RWPE2 (cell line): ENCODE measurements around the gene UGT2B7.
"Not testable (repeated sequence)": the region's sequence is repeated elsewhere in the genome, so short reads cannot be mapped to it uniquely, and the experiment has no call there.

Source experiments
- ATAC-seq: fragments of 200-7000 bp; cut with Tn5 transposase; 3 replicates; pipeline ENCODE4 v1.9.1; 2021; ENCODE audit warnings: low read depth
- DNase-seq: peaks from one replicate; pipeline ENCODE4 v3.0.0-alpha.2; 2020; ENCODE audit warnings: low spot score
- H3K27ac ChIP-seq: fragments of 450-650 bp; 2 replicates; pipeline ENCODE4 v1.5.1; 2017; ENCODE audit warnings: mild to moderate bottlenecking; ENCODE audit not compliant: poor library complexity, severe bottlenecking
- H3K27me3 ChIP-seq: fragments of 250-450 bp; sonication (Bioruptor Pico); 2 replicates; pipeline ENCODE4 v1.5.1; 2021; ENCODE audit warnings: mild to moderate bottlenecking, moderate library complexity; ENCODE audit not compliant: insufficient read depth, poor library complexity, severe bottlenecking
- H3K36me3 ChIP-seq: fragments of 250-450 bp; sonication (Bioruptor Pico); 2 replicates; pipeline ENCODE4 v1.5.1; 2020; ENCODE audit warnings: low read depth, mild to moderate bottlenecking, moderate library complexity
- H3K4me1 ChIP-seq: fragments of 250-450 bp; sonication (Bioruptor Pico); 2 replicates; pipeline ENCODE4 v1.5.1; 2021; ENCODE audit warnings: mild to moderate bottlenecking, moderate library complexity; ENCODE audit not compliant: insufficient read depth, poor library complexity, severe bottlenecking
- H3K4me3 ChIP-seq: fragments of 250-450 bp; sonication (Bioruptor Pico); 2 replicates; pipeline ENCODE4 v1.5.1; 2021; ENCODE audit warnings: mild to moderate bottlenecking, moderate library complexity; ENCODE audit not compliant: severe bottlenecking
- H3K9me3 ChIP-seq: fragments of 250-450 bp; sonication (Bioruptor Pico); 2 replicates; pipeline ENCODE4 v1.5.1; 2021; ENCODE audit warnings: mild to moderate bottlenecking, moderate library complexity; ENCODE audit not compliant: severe bottlenecking
- TF ChIP-seq, protein P1 (sequence below): fragments of 450-650 bp; IDR thresholded peaks from one replicate; pipeline ENCODE4 v1.5.1; 2017; ENCODE audit warnings: mild to moderate bottlenecking, moderate library complexity; ENCODE audit not compliant: poor library complexity, severe bottlenecking

UGT2B7 gene

GRCh38 chr4:69104719-69105275, 8.5 kb downstream of the UGT2B7 start:
- no peaks in the 10 kb centered on the region for H3K27me3 ChIP-seq
- ATAC-seq: peak; percentile 23; the same call in 1 of the 3 replicates
- TF ChIP-seq, protein P1, sequence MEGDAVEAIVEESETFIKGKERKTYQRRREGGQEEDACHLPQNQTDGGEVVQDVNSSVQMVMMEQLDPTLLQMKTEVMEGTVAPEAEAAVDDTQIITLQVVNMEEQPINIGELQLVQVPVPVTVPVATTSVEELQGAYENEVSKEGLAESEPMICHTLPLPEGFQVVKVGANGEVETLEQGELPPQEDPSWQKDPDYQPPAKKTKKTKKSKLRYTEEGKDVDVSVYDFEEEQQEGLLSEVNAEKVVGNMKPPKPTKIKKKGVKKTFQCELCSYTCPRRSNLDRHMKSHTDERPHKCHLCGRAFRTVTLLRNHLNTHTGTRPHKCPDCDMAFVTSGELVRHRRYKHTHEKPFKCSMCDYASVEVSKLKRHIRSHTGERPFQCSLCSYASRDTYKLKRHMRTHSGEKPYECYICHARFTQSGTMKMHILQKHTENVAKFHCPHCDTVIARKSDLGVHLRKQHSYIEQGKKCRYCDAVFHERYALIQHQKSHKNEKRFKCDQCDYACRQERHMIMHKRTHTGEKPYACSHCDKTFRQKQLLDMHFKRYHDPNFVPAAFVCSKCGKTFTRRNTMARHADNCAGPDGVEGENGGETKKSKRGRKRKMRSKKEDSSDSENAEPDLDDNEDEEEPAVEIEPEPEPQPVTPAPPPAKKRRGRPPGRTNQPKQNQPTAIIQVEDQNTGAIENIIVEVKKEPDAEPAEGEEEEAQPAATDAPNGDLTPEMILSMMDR: no peak
- no peaks in the 10 kb centered on the region for H3K4me1 ChIP-seq
- no peaks in the 10 kb centered on the region for H3K9me3 ChIP-seq
- no peak for DNase-seq
- H3K27ac ChIP-seq: no peak overlapping the region
- H3K4me3 ChIP-seq: no peak overlapping the region
- H3K36me3 ChIP-seq: no peaks in the 10 kb centered on the region

DNA sequence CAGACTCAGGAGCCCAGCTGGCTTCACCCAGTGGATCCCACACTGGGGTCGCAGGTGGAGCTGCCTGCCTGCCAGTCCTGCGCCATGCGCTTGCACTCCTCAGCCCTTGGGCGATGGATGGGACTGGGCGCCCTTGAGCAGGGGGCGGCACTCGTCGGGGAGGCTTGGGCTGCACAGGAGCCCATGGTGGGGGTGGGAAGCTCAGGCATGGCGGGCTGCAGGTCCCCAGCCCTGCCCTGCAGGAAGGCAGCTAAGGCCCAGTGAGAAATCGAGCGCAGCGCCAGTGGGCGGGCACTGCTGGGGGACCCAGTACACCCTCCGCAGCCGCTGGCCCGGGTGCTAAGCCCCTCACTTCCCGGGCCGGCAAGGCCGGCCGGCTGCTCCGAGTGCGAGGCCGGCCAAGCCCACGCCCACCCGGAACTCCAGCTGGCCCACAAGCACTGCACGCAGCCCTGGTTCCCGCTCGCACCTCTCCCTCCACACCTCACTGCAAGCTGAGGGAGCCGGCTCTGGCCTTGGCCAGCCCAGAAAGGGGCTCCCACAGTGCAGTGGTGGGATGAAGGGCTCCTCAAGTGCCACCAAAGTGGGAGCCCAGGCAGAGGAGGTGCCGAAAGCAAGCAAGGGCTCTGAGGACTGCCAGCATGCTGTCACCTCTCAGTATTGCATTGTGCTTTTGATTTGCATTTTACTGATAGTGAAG, 19.0 kb downstream of the UGT2B7 start:
- not testable (repeated sequence) for H3K9me3 ChIP-seq, H3K4me1 ChIP-seq, H3K27ac ChIP-seq, H3K27me3 ChIP-seq, DNase-seq, H3K4me3 ChIP-seq, H3K36me3 ChIP-seq, ATAC-seq

- TF ChIP-seq, protein P1: no peak
- DNase-seq (no peak), ATAC-seq (no peak)
- no peaks in the 10 kb centered on the region for H3K36me3 ChIP-seq
- H3K9me3 ChIP-seq: no peaks in the 10 kb centered on the region
- no peak overlapping the region for H3K4me3 ChIP-seq
- H3K27me3 ChIP-seq: no peaks in the 10 kb centered on the region
- H3K27ac ChIP-seq: no peak overlapping the region
- no peaks in the 10 kb centered on the region for H3K4me1 ChIP-seq
These were observed 19.6 kb downstream of the UGT2B7 start for GRCh38 chr4:69115851-69116213.

DNA sequence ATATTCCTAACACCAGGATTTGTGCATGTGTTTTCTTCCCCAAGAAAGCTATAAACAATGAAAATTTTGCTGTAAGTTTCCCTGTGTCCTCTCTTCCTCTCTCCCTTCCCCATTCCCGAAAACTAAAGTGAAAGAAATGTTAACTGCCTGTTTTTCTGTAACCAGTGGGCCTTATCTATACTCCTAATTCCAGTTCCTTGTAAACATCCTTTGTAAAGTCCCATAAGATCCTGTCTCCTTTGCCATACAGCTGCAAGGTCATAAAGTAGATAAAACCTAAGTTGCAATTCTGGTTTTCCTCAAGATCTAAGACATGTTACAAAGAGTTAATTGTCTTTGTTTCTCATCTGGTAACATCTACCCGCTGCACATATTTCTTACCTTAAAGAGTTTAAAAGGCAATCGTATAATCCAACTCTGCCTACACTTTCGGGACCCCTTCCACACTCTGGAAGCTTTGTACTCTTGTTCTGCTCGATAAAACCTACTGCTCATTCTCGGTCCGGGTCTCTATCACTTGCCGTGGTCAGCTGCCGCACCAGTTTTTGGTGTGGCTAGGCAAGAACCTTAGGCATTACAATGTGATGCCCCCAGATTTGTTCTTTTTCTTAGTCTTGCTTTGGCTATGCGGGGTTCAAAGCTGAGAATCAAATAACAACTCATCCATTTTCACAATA, 20.5 kb downstream of the UGT2B7 start:
- DNase-seq: no peak
- Histone ChIP-seq H3K27me3 (no peaks in the 10 kb centered on the region), H3K27ac (no peak overlapping the region), H3K9me3 (no peaks in the 10 kb centered on the region), H3K36me3 (no peaks in the 10 kb centered on the region), H3K4me3 (no peak overlapping the region), H3K4me1 (no peaks in the 10 kb centered on the region)
- TF ChIP-seq, protein P1: no peak
- ATAC-seq: no peak

DNA sequence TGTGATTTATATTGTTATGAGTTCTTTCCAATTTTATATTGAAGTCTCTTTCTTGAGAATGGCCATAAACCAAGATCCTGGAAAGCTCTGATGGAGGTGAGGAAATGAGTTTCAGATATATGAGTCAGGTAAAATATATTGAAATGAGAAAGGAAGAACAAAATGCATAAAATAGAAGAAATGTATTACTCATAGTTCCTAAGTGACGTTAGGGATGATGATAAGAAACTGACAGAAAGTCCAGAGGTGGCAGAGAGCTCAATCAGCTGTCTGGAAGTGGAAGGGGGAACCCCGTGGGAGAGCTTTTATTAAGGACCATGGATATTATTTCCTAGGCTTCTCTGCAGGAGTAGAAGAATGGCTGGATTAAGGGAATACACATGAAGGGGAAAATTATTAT, 24.6 kb downstream of the UGT2B7 start:
- TF ChIP-seq, protein P1: no peak
- ATAC-seq: no peak
- H3K27ac ChIP-seq: no peak overlapping the region

More for the DNA sequence above, 24.6 kb downstream of the UGT2B7 start:
- Histone ChIP-seq H3K27me3 (no peaks in the 10 kb centered on the region), H3K4me3 (no peak overlapping the region), H3K9me3 (no peaks in the 10 kb centered on the region), H3K4me1 (no peaks in the 10 kb centered on the region), H3K36me3 (no peaks in the 10 kb centered on the region)
- DNase-seq: no peak
